HG03039 (cell line): ENCODE results near the gene IL17REL.

ENCODE experiments used
- ATAC-seq: cut with Tn5 transposase; IDR thresholded peaks from one replicate; pipeline ENCODE4 v1.9.1; 2021; ENCODE audit warnings: mild to moderate bottlenecking, moderate library complexity; ENCODE audit not compliant: unreplicated experiment

Gene IL17REL

GRCh38 chr22:50008151-50009040 lies 4.2 kb downstream of the IL17REL start:
- ATAC-seq, result no peak

GRCh38 chr22:50007057-50007511 lies 5.5 kb downstream of the IL17REL start:
- no peak for ATAC-seq

- no peak for ATAC-seq
Observed at GRCh38 chr22:50004918-50005317, 7.6 kb downstream of the IL17REL start.

- no peak for ATAC-seq
Observed at GRCh38 chr22:50002791-50003190, 9.8 kb downstream of the IL17REL start.

GRCh38 chr22:50001388-50002231 lies 11.0 kb downstream of the IL17REL start:
- ATAC-seq, result no peak

GRCh38 chr22:50000587-50001387 lies 11.8 kb downstream of the IL17REL start:
- no peak for ATAC-seq

GRCh38 chr22:49999946-50000586 lies 12.5 kb downstream of the IL17REL start:
- ATAC-seq, result no peak

- no peak for ATAC-seq
Observed at GRCh38 chr22:49999063-49999945, 13.3 kb downstream of the IL17REL start.

- no peak for ATAC-seq
Observed at GRCh38 chr22:49998718-49999062, 13.9 kb downstream of the IL17REL start.

GRCh38 chr22:49997932-49998717 lies 14.4 kb downstream of the IL17REL start:
- ATAC-seq, result no peak

- no peak for ATAC-seq
Observed at GRCh38 chr22:49997251-49997599, 15.3 kb downstream of the IL17REL start.

- no peak for ATAC-seq
Observed at GRCh38 chr22:49996518-49997250, 15.9 kb downstream of the IL17REL start.

- no peak for ATAC-seq
Observed at GRCh38 chr22:49996119-49996517, 16.4 kb downstream of the IL17REL start.

GRCh38 chr22:49995361-49996118 lies 17.0 kb downstream of the IL17REL start:
- ATAC-seq, result no peak

- no peak for ATAC-seq
Observed at GRCh38 chr22:49995041-49995360, 17.6 kb downstream of the IL17REL start.

GRCh38 chr22:49994361-49995040 lies 18.1 kb downstream of the IL17REL start:
- ATAC-seq, result no peak
